NCI-H187 (cell line): ENCODE results near the gene DMKN.

Experiments
- DNase-seq, 2 experiments: peaks; one replicate each; lab custom pipeline; 2025; lab: John Stamatoyannopoulos, UW

DMKN gene, protein sequence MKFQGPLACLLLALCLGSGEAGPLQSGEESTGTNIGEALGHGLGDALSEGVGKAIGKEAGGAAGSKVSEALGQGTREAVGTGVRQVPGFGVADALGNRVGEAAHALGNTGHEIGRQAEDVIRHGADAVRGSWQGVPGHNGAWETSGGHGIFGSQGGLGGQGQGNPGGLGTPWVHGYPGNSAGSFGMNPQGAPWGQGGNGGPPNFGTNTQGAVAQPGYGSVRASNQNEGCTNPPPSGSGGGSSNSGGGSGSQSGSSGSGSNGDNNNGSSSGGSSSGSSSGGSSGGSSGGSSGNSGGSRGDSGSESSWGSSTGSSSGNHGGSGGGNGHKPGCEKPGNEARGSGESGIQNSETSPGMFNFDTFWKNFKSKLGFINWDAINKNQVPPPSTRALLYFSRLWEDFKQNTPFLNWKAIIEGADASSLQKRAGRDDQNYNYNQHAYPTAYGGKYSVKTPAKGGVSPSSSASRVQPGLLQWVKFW

DNA sequence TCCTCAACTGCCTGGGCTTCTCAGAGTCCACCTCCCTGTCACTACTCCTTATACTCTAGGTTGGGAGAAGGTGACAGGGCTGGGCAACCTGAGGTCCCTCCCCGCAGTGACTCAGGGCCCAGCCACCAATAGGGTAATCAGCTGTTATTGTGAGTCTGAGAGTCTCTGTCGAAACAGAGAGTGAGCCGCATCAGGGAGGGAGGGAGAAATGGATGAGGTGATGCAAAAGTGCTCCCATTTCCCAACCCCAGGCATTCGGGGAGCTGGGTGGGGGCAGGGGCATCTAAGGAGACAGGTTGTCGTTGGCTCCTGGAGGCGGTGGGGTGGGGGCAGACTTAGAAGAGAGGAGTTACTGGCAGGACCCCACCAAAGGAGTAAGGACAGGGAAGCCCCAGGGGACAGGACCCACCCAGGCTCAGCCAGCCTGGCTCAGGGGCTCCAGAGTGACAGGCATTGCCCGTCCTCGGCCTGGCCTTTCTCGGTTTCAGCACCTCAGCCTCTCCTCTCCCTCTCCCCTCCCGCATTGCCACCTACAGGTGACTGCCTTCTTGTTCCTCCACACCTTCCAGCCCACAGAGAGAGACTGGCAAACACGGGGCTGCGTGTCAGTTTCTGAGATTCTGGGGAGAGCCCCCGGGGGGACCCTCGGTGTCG lies at the start of gene DMKN:
Gene DMKN, minus strand, starts transcription at position 22 of the 654 bp plus-strand sequence. CDS start 174 bp downstream, outside the sequence.
- no peak for DNase-seq

DNA sequence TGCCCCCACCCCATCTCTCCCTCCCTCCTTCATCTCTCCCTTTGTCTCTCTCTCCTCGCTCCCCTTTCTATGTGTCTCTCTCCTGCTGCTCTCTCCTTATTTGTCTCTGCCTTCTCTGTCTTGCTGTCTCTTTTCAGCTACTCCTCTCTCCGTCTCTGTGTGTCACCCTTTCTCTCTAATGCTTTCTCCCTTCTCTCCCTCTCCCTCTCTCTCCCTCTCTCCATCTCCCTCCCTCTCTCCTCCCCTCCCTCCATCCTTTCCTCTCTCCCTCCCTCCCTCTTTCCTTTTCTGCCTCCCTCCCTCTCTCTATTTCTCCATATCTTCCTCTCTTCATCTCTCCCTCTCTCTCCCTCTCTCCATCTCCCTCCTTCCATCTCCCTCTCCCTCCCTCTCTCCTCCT lies 49.3 kb upstream of the DMKN start:
- DNase-seq: no peak

DNA sequence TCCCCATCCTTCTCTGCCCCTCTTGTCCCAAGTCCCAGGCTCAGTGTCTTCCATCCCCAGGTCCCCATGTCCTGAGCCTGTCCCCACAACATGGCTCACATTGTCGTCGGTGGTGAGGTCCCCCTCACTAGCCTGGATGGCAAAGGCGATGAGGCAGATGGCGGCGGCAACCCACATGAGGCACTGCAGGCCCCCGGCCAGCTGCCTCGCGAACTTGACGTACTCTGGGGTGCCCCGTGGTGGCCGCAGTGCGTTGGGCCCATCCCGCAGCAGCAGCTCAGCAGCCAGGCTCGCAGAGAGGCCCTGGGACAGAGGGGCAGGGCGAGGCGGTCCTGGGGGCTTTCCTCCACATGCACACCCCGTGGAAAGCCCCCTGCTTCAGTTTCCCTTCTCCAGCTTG lies 48.9 kb upstream of the DMKN start:
- DNase-seq: no peak

DNA sequence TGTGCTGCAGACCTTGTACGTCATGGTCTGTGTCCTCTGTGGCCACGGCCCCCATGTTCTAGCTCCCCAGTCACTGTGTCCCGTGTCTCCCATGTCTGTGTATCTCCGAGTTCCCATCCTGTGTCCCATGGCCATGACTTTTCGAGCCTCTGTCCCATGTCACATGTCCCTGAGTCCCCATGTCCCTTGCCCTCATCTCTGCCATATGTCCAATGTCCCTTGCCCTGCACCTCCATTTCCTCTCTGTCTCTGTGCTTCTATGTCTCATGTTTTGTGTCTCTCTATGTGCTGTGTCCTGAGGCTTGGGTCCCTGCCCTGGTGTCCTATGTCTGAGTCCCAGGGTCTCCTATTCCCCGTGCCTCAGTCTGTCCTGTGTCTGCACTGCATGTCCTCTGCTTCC lies 48.0 kb upstream of the DMKN start:
- DNase-seq: no peak

DNA sequence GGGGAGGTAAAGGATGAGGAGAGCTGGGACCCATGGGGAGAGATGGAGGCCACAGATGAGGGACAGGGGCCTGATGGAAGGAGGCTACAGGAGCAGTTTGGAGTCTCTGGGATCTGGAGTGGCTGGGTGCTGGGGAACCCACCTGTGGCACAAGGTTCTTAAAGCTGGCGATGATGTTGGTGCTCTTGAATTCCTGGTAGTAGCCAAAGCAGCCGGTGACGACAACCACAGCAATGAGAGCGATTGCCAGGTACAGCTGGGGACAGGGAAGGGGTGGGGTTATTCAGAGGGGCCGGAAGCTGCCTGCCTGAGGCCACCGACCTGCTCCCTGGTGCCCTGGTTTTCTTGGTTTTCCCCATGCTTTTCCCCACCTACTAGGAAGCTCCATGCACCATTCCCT lies 47.2 kb upstream of the DMKN start:
- no peak for DNase-seq

DNA sequence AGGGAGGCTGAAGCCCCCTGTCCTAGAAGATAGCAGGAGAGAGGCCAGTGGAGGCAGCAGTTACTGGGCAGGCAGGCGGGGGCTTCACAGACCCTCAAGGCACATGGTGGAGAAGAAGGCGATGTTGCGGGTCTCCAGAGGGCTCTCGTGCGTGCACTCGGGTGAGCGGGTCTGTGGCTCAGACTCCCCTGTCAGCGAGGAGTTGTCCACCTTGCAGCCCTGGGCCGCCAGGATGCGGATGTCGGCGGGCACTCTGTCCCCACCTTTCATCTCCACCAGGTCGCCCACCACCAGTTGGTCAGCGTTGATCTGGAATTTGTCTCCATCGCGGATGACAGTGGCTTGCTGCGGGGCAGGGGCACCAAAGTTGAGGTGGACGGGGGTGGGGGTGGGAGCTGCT lies 46.8 kb upstream of the DMKN start:
- DNase-seq: no peak

DNA sequence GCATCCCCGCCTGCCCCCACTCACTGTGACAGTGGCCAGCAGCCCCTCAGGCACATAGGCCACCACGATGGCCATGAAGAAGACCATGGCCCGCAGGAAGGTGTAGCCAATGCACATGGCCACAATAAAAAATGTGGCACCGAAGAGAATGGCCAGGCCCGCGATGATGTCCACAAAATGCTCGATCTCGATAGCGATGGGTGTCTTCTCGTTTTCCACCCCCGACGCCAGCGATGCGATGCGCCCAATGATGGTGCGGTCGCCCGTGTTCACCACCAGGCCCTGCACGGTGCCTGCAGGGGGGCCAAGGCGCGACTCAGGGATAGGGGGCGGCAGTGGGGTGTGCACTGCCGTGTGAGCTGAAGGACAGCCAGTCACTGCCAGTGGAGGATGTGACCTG lies 46.3 kb upstream of the DMKN start:
- DNase-seq: no peak

DNA sequence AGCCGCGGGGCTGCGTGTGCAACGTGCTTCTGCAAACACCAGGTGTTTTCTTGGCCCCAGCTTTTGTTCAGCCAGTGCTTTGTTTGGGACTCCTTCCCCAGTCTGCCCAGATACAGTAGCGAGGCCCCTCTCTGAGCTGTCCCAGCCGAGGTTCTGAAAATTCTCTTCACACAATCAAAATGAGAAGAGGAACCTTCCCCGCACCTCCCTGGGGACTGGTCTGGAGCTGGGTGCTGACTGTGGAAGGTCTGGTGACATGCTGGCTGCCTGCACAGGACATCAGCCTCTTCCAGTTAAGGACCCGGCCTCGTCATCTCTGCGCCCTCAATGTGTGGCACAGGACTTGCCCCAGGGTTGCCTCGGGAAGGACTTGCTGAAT lies 45.8 kb upstream of the DMKN start:
- DNase-seq: no peak

DNA sequence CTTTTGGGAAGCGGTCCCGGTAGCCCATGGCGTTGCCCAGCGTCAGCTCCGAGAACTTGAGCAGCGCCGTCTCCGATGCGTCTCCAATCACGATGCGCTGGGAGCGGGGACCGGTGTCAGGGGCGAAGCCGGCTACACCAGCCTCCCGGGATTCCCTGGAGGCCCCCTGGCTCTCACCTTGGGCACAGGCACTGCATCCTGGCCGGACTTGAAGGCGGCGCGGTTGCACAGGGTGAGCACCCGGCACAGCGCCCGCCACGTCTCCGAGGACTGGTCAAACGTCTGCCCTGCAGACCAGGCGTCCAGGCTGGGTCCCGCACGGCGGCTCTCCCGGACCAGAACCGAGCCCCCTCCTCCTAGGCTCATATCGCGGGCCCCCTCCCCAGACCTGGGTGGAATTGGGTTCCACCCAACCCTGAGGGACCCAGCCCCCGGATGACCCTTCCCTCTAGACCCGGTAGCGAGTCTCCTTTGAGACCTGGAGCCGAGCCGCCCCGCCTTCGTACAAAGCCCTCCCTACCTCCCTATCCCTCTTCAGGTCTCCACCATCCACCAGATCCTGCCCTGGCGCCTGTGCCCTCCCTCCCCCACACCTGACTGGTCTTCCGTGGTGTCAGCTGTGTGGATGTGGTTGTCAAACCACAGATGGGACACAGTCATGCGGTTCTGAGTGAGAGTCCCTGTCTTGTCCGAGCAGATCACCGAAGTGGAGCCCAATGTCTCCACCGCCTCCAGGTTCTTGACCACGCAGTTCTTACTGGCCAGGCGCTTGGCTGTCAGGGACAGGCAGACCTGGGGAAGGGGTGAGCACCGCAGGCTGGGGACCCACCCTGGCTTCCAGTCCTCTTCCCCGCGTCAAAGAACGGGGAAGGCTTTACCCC lies 45.2 kb upstream of the DMKN start:
- no peak for DNase-seq

DNA sequence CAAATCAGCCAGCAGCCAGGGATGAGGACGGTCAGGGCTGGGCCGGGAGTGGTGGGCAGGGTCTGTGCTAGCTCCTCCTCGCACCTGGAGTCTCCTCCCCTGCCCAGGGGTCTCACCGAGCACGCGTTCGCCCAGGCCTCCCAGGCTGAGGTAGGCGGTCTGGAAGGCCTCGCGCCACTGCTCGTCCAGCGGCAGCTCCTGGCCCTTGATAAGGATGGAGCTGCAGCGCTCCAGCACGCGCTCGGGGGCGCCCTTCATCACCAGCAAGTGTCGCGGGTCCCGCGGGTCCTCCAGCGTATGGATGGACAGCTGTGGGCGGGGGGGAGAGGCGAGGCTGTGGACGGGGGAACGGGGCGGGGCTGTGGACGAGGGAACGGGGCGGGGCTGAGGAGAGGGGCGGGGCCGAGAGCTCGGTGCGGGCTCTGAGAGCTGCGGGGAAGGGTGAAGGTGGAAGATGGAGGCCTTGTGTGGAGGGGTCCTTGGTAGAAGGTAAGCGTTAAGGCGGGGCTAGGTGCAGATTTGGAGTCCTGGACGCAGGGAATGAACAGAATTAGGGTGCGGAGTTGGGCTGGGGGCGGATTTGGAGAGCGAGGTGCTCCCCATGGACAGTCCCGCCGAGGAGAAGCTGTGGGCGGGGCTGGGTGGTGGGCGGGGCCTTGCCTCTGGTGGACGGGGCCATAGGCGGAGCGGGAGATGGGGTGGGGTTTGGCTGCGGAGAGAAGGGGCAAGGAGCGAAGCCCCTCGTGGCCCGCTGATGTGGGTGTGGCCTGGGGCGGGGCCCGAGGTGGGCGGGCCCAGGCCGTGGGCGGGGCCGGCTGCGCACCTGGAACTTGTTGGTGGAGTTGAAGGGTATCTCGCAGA lies 44.3 kb upstream of the DMKN start:
- DNase-seq: peak in 1 of 2 experiments; percentile 16

DNA sequence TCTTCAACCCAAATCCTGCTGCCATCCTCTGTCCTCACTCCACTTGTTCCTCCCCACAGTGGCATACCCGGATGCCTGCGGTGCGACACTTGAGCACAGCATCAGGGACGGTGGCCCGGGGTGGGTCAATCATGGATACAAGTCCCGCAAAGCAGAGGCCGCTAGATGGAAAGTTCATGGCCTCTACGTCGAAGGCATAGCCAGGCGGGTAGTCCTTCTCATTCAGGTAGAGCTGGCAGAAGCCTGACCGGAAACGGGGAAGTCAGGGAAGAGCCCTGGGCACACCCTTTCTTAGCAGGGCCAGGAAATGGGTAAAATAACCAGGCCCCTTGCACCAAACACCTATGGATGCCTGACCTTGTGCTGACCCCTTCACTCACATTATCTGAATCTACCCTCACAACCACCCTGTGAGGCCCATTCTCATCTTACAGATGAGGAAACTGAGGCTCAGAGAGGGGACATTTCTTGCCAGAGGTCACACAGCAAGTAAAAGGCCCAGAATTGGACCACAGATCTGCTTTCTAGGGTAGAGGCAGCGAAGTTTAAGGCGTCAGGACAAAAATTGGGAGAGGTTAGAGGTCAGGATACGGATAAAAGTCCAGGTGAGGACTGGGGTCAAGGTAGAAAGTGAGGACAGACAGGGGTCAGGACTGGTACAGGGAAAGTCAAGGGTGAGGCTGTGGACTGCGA lies 43.5 kb upstream of the DMKN start:
- no peak for DNase-seq

DNA sequence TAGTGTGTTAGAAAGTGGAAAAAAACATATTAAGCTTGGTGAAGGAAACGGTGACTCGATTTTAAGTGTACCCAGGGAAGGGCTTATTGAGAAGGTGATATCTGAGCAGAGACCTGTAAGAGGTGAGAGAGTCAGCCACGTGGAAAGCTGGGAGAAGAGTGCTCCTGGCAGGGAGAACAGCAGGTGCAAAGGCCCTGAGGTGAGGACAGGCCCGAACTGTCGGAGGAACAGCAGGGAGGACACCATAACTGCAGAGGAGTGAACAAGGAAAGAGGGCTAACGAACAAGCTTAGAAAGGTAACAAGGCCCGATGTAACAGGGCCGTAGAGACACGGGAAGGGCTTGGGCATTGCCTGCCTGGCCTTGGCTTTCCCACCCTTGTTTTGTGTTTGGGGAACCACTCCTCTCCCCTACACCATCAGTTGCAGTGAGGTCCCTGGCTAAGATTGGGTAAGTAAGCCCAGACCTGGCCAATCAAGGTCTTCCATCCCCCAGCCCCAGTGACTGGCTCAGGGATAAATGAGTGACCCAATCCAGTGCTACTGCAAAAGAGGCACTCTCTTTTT lies 42.7 kb upstream of the DMKN start:
- no peak for DNase-seq

DNA sequence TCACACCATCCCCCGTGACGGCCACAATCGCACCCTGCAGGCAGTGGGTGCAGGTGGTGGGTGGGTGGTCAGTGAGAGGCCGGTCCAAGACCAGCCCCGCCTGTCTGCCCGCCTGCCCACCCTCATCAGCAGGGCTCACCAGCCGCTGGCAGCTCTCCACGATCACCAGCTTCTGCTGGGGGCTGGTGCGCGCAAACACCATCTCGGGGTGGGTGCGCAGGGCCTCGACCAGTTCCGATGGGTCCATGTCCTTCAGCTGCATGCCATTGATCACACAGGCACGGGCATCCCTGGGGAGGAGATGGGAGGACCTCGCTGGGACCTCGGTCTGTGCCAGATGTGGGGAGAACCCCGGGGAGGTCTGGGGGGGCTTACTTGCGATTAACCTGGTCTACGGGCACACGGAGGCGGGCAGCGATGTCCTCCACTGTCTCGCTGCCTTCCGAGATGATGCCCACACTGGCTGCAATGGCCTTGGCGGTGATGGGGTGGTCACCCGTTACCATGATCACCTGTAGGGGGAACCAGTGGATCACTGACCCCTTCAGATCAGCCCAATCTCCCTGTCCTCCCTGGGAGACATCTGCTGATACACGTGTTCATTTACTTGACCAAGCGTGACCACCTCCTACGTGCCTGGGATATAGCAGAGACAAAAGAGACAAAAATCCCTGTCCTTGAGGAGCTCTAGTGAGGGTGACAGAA lies 42.0 kb upstream of the DMKN start:
- no peak for DNase-seq

DNA sequence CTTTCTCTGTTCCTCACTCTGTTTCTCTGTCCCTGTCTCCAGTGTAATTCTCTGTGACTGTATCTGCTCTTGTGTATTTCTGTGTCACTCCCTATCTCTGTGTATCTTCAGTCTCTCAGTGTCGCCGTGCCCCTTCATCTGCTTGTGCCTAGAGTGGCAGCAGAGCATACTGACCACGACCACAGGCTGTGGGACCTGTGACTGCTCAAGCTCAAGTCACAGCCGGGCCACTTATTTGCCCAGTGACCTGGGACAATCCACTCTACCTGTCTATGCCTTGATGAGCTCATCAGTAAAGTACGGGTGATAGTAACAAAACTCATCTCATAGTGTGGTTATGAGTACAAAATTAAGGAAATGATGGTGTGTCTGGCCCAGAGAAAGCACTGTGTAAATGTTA lies 40.6 kb upstream of the DMKN start:
- no peak for DNase-seq

DNA sequence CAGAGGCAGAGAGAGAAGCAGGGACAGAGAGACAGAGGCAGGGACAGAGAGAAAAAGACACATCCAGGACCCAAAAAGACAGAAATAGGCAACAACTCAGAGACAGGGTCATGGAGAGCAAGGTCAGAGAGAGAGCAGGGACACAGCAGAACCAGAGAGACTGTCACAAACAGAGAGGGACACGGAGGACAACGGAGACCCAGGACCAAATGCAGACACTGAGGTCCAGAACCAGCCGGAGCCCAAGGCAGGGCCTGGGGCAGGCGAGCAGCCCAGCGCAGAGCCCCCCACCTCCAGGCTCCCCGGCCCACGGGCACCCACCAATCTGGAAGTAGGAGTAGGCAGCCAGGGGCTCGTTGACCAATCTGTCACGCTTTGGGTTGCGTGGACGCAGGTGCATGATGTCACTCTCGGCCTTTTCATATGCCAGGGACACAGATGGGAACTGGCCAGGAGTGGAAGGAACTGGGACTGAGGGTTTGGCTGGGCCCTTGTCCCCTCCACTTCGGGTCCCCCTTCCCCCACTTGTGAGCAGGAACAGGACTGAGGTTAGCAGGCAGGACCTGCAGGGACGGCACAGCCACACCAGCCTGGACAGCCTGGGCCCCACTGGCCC lies 40.0 kb upstream of the DMKN start:
- no peak for DNase-seq

DNA sequence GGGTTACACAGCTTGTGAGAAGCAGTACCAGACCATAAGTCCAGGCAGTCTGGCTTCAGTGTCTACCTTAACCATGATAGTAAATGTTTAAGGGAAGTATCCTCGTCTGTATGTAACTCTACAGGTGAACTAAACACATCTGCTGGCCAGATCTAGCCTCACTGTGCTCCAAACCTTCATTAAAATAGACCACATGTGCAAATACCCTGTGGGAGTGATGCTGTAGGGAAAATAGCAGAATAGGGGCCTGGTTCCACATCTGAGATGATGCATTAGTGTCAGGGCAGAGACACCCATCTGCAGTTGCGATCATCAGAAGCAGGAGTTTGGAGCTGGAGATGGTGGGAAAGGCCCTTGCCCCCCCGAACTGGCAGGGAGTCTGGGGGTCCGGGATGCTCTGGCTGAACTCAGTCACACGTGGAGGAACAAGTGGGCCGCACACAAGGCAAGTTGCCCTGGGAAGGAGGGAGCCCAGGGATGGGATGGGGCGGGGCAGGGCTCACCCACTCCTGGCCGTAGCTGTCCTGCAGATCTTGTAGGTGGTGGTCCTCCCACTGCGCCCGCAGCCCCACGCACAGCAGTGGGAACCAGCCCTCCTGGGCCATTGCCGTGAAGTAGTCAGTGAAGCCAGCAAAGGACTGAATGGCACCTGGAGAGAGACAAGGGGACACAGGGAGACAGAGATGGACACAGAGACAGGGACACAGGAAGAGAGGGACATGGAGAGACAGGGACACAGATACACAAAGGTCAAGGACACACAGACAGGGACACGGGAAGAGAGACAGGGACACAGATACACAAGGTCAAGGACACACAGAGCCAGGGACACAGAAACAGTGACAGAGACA lies 39.3 kb upstream of the DMKN start:
- no peak for DNase-seq

DNA sequence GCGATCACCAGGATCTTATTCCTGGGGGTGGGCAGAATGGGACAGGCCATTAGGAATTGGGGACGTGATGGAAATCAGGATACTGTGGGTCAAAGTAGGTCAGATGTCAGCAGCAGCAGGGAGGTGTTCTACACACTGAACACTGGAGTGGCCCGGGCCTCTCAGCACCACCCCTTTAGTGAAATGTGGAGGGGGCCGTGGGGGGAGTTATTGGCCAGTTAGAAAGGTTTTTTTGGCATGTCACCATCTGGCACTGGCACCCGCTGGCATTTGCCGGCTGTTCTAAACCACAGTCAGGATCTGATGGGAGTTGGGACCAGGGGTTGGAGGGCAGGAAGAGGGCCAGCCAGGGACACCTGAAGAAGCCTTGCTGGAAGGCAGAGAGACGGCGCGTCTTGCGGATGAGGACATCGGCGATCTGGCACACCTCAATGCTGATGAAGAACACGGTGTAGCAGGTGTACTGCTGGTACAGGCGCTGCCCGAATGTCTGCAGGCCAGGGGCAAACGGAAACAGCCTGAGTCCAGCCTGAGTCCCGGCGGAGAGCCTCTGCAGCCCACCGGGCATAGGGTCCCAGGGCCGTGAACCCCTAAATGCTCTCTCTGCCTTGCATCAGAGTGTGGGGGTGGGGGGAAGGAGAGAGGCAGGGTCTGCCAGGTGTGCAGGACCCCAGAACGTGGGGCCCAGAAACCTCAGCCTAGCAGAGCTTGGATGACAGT lies 37.8 kb upstream of the DMKN start:
- no peak for DNase-seq
